ACC112 (cell line): ENCODE data around the gene CCK.

Source experiments
- H2AFZ ChIP-seq: fragments of 200-600 bp; sonication (generic); one replicate; pipeline ENCODE4 v1.6.0; 2017; ENCODE audit warnings: antibody characterized with exemption, low read length; ENCODE audit not compliant: unreplicated experiment
- H3K27ac ChIP-seq: fragments of 200-600 bp; sonication (generic); 2 replicates; pipeline ENCODE4 v1.5.1; 2014; ENCODE audit warnings: low read depth, mild to moderate bottlenecking, antibody characterized with exemption, low read length, moderate library complexity
- H3K27me3 ChIP-seq: fragments of 200-600 bp; sonication (generic); 2 replicates; pipeline ENCODE4 v1.6.1; 2014; ENCODE audit warnings: mild to moderate bottlenecking, antibody characterized with exemption, low read length, moderate library complexity, mixed read lengths; ENCODE audit not compliant: insufficient read depth
- H3K36me3 ChIP-seq: fragments of 200-600 bp; sonication (generic); 2 replicates; pipeline ENCODE4 v1.6.1; 2016; ENCODE audit warnings: mild to moderate bottlenecking, antibody characterized with exemption, low read length, moderate library complexity, mixed read lengths; ENCODE audit not compliant: insufficient read depth
- H3K4me1 ChIP-seq: fragments of 200-600 bp; sonication (generic); one replicate; pipeline ENCODE4 v1.6.1; 2016; ENCODE audit warnings: low read length, mixed read lengths; ENCODE audit not compliant: insufficient read depth, unreplicated experiment, control insufficient read depth
- H3K4me3 ChIP-seq: fragments of 200-600 bp; sonication (generic); 2 replicates; pipeline ENCODE4 v1.5.1; 2014; ENCODE audit warnings: mild to moderate bottlenecking, low read depth, low read length
- H3K79me2 ChIP-seq: fragments of 200-600 bp; sonication (generic); one replicate; pipeline ENCODE4 v1.6.0; 2016; ENCODE audit warnings: low read length; ENCODE audit not compliant: control insufficient read depth, unreplicated experiment, insufficient read depth

Gene CCK

DNA sequence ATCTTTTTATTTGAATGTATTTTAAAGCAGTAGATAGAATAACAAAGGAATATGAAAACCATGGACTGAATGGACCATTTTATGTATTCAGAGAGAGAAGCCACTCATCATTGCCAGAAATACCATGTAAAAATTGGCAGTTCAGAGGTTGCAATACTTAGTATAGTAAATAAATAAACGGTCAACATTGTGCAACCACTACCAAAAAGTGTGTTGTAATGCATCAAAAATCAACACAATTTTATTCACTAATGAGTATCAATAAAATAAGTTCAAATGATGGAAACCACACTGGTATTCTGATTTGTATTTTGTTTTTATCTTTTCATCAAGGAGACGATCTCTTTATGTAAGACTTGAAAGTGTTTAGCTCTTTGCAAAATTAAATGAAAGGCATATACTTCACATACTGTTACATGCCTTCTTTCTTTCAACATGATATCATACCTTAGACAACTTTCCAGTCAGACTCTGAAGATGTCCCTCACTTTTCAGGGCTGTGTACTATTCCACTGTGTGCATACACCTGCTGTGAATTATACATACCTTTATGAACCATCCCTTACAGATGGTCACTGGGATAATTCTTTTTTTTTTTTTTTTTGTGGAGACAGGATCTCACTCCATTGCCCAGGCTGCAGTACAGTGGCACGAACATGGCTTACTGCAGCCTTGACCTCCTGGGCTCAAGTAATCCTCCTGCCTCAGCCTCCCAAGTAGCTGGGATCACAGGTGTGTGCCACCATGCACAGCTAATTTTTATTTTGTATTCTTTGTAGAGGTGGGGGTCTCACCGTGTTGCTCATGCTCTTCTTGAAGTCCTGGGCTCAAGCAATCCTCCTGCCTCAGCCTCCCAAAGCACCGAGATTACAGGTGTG is 40.3 kb downstream of the CCK start:
- H2AFZ ChIP-seq = no peak overlapping the region
- no peak overlapping the region for H3K27ac ChIP-seq
- H3K4me3 ChIP-seq = no peak overlapping the region
- H3K36me3 ChIP-seq = no peaks in the 10 kb centered on the region
- peaks cover 3% of the 10 kb centered on the region for H3K4me1 ChIP-seq
- H3K27me3 ChIP-seq = no peaks in the 10 kb centered on the region
- no peaks in the 10 kb centered on the region for H3K79me2 ChIP-seq

DNA sequence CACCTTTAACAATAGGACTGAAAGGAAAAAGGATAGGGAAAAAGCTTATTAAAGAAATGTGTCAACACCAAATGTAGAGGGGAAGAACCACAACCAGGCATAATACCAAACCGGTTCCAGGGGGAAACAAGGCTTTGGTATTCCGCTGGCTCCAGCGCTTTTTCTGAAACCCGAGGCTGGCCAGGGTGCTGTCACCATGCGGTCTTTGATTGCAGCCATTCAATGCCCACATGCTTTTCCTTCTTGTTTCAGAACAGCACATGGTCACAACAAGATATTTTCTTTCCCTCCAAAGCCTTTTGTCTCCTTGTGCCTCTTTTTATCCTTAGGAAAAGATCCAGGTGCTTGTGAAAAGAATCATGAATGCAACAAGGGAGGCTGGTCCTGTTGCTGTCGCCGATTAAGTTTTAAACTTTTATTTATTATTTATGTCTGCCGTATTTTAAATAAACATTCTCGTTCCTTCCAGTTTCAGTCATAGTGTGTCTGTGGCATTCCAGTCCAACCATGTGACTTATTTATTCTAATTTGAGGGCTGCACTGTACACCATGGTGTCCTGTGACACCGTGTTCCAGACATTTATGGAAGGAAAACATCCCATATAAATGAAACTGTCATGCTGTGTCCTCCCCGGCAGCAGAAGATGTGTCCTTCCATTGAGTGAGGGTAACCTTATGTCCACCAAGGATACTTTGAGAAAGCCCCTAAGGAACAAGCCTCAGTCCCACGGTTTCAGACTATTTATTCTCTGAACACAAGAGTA is 41.1 kb downstream of the CCK start:
- Histone ChIP-seq H3K79me2 (no peaks in the 10 kb centered on the region), H3K4me1 (peaks cover 3% of the 10 kb centered on the region), H2AFZ (no peak overlapping the region), H3K36me3 (no peaks in the 10 kb centered on the region), H3K4me3 (no peak overlapping the region), H3K27me3 (no peaks in the 10 kb centered on the region), H3K27ac (no peak overlapping the region)

DNA sequence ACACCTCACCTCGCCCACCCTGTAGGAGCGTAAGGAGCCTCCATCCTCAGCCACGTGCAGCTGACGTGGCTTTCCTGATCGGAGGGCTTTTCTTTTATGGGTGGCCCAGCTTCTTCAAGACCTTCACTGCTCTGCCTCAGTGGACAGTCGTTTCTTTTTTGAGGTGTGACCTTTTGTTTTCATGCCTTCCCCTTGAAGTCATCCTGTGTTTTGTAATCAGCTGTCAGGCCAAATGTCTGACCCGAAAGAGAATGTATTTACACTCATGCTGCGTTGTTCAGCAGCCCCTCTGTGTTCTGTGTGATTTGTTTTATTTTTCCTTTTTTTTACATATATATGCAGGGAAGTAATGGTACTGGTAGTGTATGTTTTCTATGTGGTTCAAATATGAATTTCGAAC is 41.8 kb downstream of the CCK start:
- H3K27ac ChIP-seq = no peak overlapping the region
- H2AFZ ChIP-seq = no peak overlapping the region
- H3K36me3 ChIP-seq = no peaks in the 10 kb centered on the region
- no peaks in the 10 kb centered on the region for H3K79me2 ChIP-seq
- H3K4me3 ChIP-seq = no peak overlapping the region
- H3K27me3 ChIP-seq = no peaks in the 10 kb centered on the region
- H3K4me1 ChIP-seq = no peaks in the 10 kb centered on the region

DNA sequence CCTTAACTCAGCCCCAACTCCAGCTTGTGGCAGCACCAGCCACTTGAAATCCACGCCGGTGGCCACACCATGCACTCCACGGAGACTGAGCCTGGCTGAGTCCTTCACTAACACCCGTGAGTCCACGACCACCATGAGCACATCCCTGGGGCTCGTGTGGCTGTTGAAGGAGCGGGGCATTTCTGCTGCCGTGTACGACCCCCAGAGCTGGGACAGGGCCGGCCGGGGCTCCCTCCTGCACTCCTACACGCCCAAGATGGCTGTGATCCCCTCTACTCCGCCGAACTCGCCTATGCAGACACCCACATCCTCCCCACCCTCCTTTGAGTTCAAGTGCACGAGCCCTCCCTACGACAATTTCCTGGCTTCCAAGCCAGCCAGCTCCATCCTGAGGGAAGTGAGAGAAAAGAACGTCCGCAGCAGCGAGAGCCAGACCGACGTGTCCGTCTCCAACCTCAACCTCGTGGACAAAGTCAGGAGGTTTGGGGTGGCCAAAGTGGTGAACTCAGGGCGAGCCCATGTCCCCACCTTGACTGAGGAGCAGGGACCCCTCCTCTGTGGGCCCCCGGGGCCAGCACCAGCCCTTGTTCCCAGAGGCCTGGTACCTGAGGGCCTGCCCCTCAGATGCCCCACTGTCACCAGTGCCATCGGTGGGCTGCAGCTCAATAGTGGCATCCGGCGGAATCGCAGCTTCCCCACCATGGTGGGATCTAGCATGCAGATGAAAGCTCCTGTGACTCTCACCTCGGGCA is 42.9 kb downstream of the CCK start:
- no peaks in the 10 kb centered on the region for H3K79me2 ChIP-seq
- no peaks in the 10 kb centered on the region for H3K4me1 ChIP-seq
- no peak overlapping the region for H3K27ac ChIP-seq
- no peaks in the 10 kb centered on the region for H3K36me3 ChIP-seq
- no peaks in the 10 kb centered on the region for H3K27me3 ChIP-seq
- no peak overlapping the region for H3K4me3 ChIP-seq
- H2AFZ ChIP-seq = no peak overlapping the region

DNA sequence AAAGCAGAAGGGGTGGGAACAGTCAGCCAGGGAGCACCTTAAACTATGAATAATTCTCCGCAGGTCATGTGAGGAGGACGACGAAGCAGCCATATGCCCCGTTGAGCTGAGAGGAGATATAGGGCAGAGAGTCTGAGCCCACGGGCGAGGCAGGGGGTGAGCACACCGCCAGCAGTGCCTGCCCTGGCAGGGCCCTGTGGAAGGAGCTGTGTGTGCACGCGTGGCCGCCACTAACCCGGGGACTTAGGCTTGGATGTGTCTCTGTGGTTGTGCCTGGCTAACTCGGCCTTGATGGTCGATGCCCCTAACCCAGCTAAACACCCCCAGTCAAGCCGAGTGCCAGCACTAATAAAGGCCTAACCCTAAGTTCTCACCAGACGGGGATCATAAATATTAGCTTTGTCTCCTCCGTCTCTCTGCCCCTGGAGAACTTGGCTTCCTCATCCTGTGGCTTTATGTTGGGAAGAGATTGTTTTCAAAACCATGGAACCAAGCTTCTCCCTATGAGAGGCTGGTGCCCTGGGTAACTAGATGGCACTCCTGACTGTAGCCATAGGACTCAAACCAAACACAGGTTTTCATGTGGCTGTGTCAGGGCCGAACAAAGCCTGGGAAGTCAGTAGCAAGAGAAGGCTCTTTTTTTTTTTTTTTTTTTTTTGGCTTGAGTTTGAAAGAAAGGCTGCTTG is 45.4 kb downstream of the CCK start:
- Histone ChIP-seq H3K4me3 (no peak overlapping the region), H2AFZ (no peak overlapping the region), H3K36me3 (no peaks in the 10 kb centered on the region), H3K4me1 (no peaks in the 10 kb centered on the region), H3K27me3 (no peaks in the 10 kb centered on the region), H3K27ac (no peak overlapping the region), H3K79me2 (no peaks in the 10 kb centered on the region)

DNA sequence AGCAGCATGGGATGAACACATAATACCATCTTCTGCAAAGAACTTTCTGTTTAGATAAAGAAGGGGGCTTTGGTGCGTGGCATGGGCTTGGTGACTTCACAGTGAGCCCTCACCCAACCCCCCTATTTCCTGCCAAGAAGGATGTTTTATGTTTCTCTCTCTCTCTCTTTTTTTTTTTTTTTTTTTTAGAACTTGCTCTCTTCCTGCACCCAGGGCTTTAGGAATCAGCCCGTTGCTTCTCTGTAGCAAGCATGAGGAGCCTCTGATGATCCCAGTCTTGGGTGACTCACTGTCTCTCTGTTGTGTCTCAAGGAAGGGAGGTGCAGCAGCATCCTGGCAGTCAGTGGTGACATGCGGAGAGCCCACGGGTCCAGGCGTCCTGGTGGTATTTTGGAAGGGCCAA is 49.1 kb downstream of the CCK start:
- Histone ChIP-seq H3K79me2 (no peaks in the 10 kb centered on the region), H3K27ac (no peak overlapping the region), H3K4me3 (no peak overlapping the region), H3K36me3 (no peaks in the 10 kb centered on the region), H3K27me3 (no peaks in the 10 kb centered on the region), H3K4me1 (peaks cover 6% of the 10 kb centered on the region), H2AFZ (no peak overlapping the region)

DNA sequence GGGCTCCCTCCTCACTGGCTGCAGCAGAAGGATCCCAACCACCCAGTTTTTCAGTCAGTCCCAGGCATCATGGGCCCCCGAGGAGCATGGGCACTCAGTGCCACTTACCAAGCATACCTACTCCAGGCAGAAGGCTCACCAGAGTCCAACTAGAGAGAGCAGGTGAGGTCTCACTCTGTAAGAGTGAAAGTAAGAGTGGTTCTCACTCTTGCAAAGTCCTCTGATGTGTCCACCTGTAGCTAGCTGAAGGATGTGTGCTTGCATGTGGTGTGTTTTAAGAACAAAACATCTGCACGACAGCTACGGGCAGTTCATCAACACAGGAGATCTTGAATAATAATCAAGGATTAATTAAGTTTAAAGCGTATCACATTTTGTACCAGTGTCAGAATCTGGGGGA is 49.7 kb downstream of the CCK start:
- Histone ChIP-seq H3K27ac (no peak overlapping the region), H3K27me3 (no peaks in the 10 kb centered on the region), H3K79me2 (no peaks in the 10 kb centered on the region), H3K4me3 (no peak overlapping the region), H3K4me1 (peaks cover 6% of the 10 kb centered on the region), H3K36me3 (no peaks in the 10 kb centered on the region), H2AFZ (no peak overlapping the region)

DNA sequence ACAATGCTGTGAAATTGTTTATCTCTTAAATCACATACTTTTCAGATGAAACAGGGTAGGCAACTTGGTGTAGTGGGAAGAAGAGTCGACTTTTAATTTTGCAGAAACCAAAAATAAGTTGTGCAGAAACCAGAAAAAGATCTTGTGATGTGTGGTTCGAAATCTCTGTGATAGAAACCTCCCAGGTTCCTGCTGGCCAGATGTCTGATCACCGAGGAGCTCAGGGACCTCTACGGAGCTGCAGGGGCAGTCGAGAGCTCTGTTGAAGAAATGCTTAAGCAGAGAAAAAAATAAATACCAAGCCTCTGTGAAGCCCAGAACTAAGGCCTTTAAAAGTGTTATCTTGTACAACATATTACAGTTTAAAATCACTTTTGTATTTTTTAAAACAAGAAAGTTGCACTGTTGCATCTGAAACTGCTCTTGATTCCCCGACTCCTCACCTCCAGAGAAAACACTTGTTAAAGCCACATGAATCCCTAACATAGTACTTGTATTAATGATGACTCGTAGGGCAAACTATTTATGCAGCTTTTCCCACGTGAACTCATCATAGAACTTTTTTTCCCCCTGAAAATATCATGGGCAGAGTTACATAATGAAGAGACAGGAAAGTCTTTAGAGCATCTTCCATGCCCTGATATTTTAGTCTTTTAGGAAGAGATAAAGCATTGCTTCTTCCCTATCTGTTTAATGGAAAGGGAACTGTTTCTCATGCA is 51.3 kb downstream of the CCK start:
- peaks cover 6% of the 10 kb centered on the region for H3K4me1 ChIP-seq
- H3K4me3 ChIP-seq = no peak overlapping the region
- no peak overlapping the region for H2AFZ ChIP-seq
- H3K27ac ChIP-seq = no peak overlapping the region
- no peaks in the 10 kb centered on the region for H3K36me3 ChIP-seq
- no peaks in the 10 kb centered on the region for H3K79me2 ChIP-seq
- no peaks in the 10 kb centered on the region for H3K27me3 ChIP-seq

DNA sequence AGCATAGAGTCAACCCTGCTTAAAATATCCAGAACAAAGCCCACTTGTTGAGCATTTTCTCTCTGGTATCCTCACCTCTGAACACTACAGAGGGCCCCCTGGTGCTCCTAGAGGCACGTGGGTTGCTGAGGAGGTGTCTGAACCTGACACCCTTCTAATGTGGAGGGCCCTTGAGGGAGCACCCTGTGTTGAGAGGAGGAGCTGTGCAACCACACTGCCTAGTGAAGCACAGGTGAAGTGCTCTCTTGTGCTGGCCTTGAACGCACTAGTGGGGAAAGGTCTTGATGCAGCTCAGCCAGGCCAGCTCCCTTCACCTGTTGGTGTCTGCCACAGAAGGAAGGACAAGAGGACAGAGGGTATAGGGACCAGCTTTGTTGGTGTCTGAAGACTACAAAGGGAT is 51.9 kb downstream of the CCK start:
- Histone ChIP-seq H3K27me3 (no peaks in the 10 kb centered on the region), H3K4me1 (peaks cover 6% of the 10 kb centered on the region), H3K27ac (no peak overlapping the region), H3K36me3 (no peaks in the 10 kb centered on the region), H2AFZ (no peak overlapping the region), H3K4me3 (no peak overlapping the region), H3K79me2 (no peaks in the 10 kb centered on the region)

DNA sequence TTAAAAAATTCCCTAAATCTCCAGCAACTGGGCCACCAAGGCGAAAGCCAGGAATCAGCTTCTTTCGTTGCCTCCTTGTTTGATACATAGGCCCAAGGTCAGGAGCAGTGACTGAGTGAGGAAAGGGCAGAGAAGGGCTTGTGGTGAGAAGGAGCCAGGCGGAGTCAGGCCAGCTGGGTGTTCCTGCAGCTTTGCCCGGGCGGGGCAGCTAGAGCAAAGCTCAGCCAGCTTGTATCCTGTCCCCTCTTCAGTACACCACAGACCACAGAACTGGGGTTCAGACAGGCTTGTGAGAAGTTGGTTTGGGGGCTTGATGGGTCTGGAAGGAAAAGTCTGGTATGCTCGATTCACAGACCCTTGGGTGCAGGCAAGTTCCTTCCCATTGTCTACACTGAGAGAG is 52.6 kb downstream of the CCK start:
- no peak overlapping the region for H2AFZ ChIP-seq
- H3K4me1 ChIP-seq = peaks cover 6% of the 10 kb centered on the region

More for the DNA sequence above, 52.6 kb downstream of the CCK start:
- Histone ChIP-seq H3K27ac (no peak overlapping the region), H3K36me3 (no peaks in the 10 kb centered on the region), H3K79me2 (no peaks in the 10 kb centered on the region), H3K27me3 (no peaks in the 10 kb centered on the region), H3K4me3 (no peak overlapping the region)
